Gastrocnemius medialis (tissue), 4 donors: ENCODE data around the gene CRISP2. TPM values are rescaled to one million over a fixed set of nuclear protein-coding genes. Genes with fewer than 3 reads are reported as not detected.
"Not testable (repeated sequence)": the region's sequence is repeated elsewhere in the genome, so short reads cannot be mapped to it uniquely, and the experiment has no call there.

Experiments used
- ATAC-seq, 2 donors: fragments of 150-250 bp; one replicate each; pipeline ENCODE4 v1.9.1; 2016
- DNase-seq, 2 donors: peaks; one replicate each; pipeline ENCODE4 v3.0.0-alpha.2; 2019
- H3K27ac ChIP-seq, 4 donors: fragments of 200-600 bp; sonication (generic); 1 replicate in 1 of 4; 2 replicates in 3 of 4; pipeline ENCODE4 v1.5.1; 2016 to 2018; ENCODE audit warnings: mild to moderate bottlenecking in 2 of 4, moderate library complexity in 1 of 4
- H3K27me3 ChIP-seq, 3 donors: fragments of 200-600 bp; sonication (generic) in 2 of 3; 1 replicate in 1 of 3; 2 replicates in 2 of 3; pipeline versions ENCODE4 v1.5.1 to v1.6.0; 2016 to 2019; ENCODE audit warnings: mild to moderate bottlenecking in 1 of 3, moderate library complexity in 1 of 3
- H3K36me3 ChIP-seq, 2 donors: fragments of 200-600 bp; sonication (generic) in 1 of 2; one replicate each; pipeline ENCODE4 v1.5.1; 2017 to 2018
- H3K4me1 ChIP-seq, 2 donors: fragments of 200-600 bp; sonication (generic) in 1 of 2; one replicate each; pipeline ENCODE4 v1.5.1; 2016 to 2017; ENCODE audit warnings: mild to moderate bottlenecking in 2 of 2
- H3K4me3 ChIP-seq, 4 donors: fragments of 200-600 bp; sonication (generic) in 3 of 4; 1 replicate in 1 of 4; 2 replicates in 3 of 4; pipeline ENCODE4 v1.5.1; 2016 to 2019; ENCODE audit warnings: mild to moderate bottlenecking in 2 of 4
- H3K9me3 ChIP-seq, 3 donors: fragments of 200-600 bp; sonication (generic) in 2 of 3; 1 replicate in 1 of 3; 2 replicates in 2 of 3; pipeline ENCODE4 v1.5.1; 2016 to 2019
- POLR2A ChIP-seq, 2 donors: fragments of 450-650 bp; IDR thresholded peaks; one replicate each; pipeline ENCODE4 v1.6.1; 2017; ENCODE audit warnings: antibody characterized with exemption in 2 of 2, mild to moderate bottlenecking in 2 of 2, moderate library complexity in 2 of 2
- in situ Hi-C, 4 donors: fragments of 200-750 bp; cut with MboI; loops; one replicate each; pipeline versions ENCODE4 v1.15.0 to v1.8.0; 2017; ENCODE audit warnings: low sequenced_read_pairs in 4 of 4
- intact Hi-C: fragments of 100-400 bp; cut with DNase I; formaldehyde crosslinking; loops from one replicate; pipeline ENCODE4 v1.15.1; 2023; ENCODE audit warnings: low total_unique reads
- total RNA-seq, 4 donors: library from RNA; depleted of rRNA; stranded (reverse); fragments of >200 nt; gene quantifications; one replicate each; pipeline versions ENCODE4 v1.1.0 to v1.2.3, GENCODE V29; 2016
- TF ChIP-seq, protein P1 (sequence below), 5 experiments: fragments of 450-650 bp in 3 of 5; fragments of 200-600 bp in 2 of 5; sonication (generic) in 2 of 5; IDR thresholded peaks in 4 of 5; conservative IDR thresholded peaks in 1 of 5; 1 replicate in 4 of 5; 2 replicates in 1 of 5; pipeline ENCODE4 v1.5.1; 2016 to 2019; ENCODE audit warnings: antibody characterized with exemption in 5 of 5, mild to moderate bottlenecking in 3 of 5, moderate library complexity in 3 of 5

The CRISP2 gene
- total RNA-seq, 4 donors from 2014 or later, result not detected

DNA sequence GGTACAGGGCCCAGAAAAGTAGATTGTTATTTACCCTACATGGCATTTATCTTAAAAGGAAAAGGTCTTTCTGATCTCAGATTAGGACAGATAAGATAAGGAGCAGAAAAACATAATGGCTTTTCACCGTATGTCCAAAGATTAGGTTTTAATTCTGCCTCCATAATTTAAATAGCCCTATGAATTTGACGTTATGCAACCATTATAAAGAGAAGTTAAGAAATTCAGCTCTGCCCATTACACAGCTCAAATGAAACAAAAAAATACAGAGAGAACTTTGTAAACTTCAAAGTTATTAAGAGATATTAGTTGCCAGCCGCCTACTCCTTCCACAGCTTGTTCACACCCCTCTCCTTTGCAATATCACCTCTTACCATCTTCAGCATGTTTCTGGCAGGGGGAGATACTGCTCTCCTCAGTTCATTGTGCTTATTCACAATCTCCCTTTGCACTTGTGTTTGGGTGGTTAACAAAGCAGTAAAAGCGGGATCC is 22.7 kb upstream of the CRISP2 start:
- Histone ChIP-seq H3K27me3 (no peaks in the 10 kb centered on the region), H3K36me3 (no peaks in the 10 kb centered on the region), H3K9me3 (no peaks in the 10 kb centered on the region), H3K4me3 (no peak overlapping the region), H3K4me1 (no peaks in the 10 kb centered on the region), H3K27ac (no peak overlapping the region)
- no peak for ATAC-seq
- DNase-seq, result no peak
- intact Hi-C loops, result no loop called here
- in situ Hi-C loops, result no loop called here
- TF ChIP-seq, protein P1, sequence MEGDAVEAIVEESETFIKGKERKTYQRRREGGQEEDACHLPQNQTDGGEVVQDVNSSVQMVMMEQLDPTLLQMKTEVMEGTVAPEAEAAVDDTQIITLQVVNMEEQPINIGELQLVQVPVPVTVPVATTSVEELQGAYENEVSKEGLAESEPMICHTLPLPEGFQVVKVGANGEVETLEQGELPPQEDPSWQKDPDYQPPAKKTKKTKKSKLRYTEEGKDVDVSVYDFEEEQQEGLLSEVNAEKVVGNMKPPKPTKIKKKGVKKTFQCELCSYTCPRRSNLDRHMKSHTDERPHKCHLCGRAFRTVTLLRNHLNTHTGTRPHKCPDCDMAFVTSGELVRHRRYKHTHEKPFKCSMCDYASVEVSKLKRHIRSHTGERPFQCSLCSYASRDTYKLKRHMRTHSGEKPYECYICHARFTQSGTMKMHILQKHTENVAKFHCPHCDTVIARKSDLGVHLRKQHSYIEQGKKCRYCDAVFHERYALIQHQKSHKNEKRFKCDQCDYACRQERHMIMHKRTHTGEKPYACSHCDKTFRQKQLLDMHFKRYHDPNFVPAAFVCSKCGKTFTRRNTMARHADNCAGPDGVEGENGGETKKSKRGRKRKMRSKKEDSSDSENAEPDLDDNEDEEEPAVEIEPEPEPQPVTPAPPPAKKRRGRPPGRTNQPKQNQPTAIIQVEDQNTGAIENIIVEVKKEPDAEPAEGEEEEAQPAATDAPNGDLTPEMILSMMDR (IDR thresholded peaks at IDR 0.05 in 4 of 5, conservative IDR thresholded peaks at IDR 0.05 in 1 of 5), result no peak

DNA sequence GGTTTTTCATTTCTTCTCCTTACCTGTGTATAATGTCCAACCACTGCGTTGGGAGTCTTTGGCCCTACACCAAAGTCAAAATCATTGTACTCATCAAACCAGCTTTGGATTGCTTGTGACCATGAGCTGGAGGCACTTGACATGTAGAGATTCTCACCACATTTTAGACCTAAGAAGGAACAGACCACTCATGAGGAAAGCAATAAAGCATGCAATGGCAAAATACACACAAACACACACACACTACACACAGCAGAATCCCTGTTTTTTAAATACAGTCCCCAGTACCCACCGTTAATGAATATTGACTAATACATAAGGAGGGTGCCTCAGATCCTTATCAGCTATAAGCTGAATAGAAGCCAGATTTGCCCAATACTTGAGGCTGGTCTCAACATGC is 20.3 kb upstream of the CRISP2 start:
- in situ Hi-C loops, result no loop called here

DNA sequence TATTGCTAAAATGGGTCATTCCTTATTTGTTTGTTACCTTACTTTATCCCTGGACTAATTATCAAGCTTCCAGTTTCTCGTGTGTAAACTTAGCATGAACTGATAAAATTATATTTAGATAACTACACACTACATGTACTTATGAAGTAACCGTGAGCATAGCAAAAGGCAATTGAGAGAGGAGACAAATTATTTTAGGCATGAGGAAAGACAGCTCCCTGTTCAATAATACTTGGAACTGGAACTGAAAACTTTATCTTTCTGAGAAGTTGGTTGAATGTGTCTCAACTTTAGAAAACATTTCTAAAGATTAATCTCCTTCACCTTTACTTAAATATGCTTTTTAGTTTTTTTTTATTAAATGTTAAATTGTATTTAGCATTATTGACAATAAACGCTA is 19.4 kb upstream of the CRISP2 start:
- no peak for DNase-seq
- intact Hi-C loops (no loop called here), in situ Hi-C loops (no loop called here)
- H3K36me3 ChIP-seq, result no peaks in the 10 kb centered on the region
- H3K4me1 ChIP-seq, result no peaks in the 10 kb centered on the region
- no peak overlapping the region for H3K4me3 ChIP-seq
- no peak overlapping the region for H3K27ac ChIP-seq
- no peaks in the 10 kb centered on the region for H3K9me3 ChIP-seq
- no peak for TF ChIP-seq POLR2A (IDR thresholded peaks at IDR 0.05)
- TF ChIP-seq, protein P1 (IDR thresholded peaks at IDR 0.05 in 4 of 5, conservative IDR thresholded peaks at IDR 0.05 in 1 of 5), result no peak
- ATAC-seq, result no peak
- H3K27me3 ChIP-seq, result no peaks in the 10 kb centered on the region

More for the DNA sequence above, 20.3 kb upstream of the CRISP2 start:
- Histone ChIP-seq H3K27ac (no peak overlapping the region), H3K9me3 (no peaks in the 10 kb centered on the region), H3K27me3 (no peaks in the 10 kb centered on the region), H3K4me1 (no peaks in the 10 kb centered on the region), H3K36me3 (no peaks in the 10 kb centered on the region), H3K4me3 (no peak overlapping the region)
- ATAC-seq (no peak), DNase-seq (no peak)
- no peak for TF ChIP-seq POLR2A (IDR thresholded peaks at IDR 0.05)
- TF ChIP-seq, protein P1 (IDR thresholded peaks at IDR 0.05 in 4 of 5, conservative IDR thresholded peaks at IDR 0.05 in 1 of 5), result no peak
- intact Hi-C loops, result no loop called here

DNA sequence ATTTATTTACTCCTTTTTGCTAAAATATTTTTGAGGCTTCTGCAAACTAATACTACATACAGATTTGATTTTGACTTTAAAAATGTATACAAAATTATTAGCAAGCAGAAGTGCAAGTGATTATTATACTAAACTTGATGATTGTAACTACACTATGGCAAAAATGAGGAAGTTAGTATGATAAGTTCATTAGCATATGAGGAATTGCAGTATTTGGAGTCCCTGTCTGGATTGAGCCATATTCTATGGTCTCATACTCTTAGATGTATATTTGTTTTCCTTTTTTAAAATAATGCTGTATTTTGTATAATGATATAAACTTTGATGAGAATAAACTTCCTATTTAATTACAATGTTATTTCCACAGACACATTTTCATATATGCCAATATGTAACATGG is 16.9 kb upstream of the CRISP2 start:
- intact Hi-C loops, result no loop called here
- no peak for ATAC-seq
- H3K4me3 ChIP-seq, result no peak overlapping the region
- H3K27me3 ChIP-seq, result no peaks in the 10 kb centered on the region
- in situ Hi-C loops, result no loop called here
- H3K4me1 ChIP-seq, result no peaks in the 10 kb centered on the region
- DNase-seq, result no peak
- H3K36me3 ChIP-seq, result no peaks in the 10 kb centered on the region
- TF ChIP-seq, protein P1 (IDR thresholded peaks at IDR 0.05 in 4 of 5, conservative IDR thresholded peaks at IDR 0.05 in 1 of 5), result no peak
- TF ChIP-seq POLR2A (IDR thresholded peaks at IDR 0.05), result no peak
- no peaks in the 10 kb centered on the region for H3K9me3 ChIP-seq
- no peak overlapping the region for H3K27ac ChIP-seq

DNA sequence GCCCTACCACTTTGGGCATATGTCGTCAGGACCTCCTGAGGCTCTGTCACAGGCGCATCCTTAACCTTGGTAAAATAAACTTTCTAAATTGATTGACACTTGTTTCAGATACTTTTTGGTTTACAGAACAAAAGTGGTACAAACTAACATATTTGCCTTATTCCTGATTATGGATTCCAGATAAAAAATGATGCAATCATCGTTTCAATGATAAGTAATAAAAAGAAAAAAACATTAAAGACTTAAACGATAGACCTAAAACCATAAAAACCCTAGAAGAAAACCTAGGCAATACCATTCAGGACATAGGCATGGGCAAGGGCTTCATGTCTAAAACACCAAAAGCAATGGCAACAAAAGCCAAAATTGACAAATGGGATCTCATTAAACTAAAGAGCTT is 10.6 kb upstream of the CRISP2 start:
- ATAC-seq, in situ Hi-C loops, H3K27me3 ChIP-seq, DNase-seq, H3K36me3 ChIP-seq, H3K4me1 ChIP-seq, H3K9me3 ChIP-seq, H3K27ac ChIP-seq, H3K4me3 ChIP-seq, intact Hi-C loops: not testable (repeated sequence)
